Testis (tissue), 2 donors: ENCODE data around the gene TMEM222.

Source experiments
- POLR2A ChIP-seq: fragments of 450-650 bp; IDR thresholded peaks from one replicate; pipeline ENCODE4 v1.6.1; 2017; ENCODE audit warnings: antibody characterized with exemption, mild to moderate bottlenecking, moderate library complexity
- TF ChIP-seq, protein P1 (sequence below), 3 experiments: fragments of 450-650 bp in 2 of 3; fragments of 200-600 bp in 1 of 3; sonication (generic) in 1 of 3; IDR thresholded peaks; one replicate each; pipeline ENCODE4 v1.5.1; 2016 to 2019; ENCODE audit warnings: antibody characterized with exemption in 3 of 3, mild to moderate bottlenecking in 2 of 3, moderate library complexity in 1 of 3

DNA sequence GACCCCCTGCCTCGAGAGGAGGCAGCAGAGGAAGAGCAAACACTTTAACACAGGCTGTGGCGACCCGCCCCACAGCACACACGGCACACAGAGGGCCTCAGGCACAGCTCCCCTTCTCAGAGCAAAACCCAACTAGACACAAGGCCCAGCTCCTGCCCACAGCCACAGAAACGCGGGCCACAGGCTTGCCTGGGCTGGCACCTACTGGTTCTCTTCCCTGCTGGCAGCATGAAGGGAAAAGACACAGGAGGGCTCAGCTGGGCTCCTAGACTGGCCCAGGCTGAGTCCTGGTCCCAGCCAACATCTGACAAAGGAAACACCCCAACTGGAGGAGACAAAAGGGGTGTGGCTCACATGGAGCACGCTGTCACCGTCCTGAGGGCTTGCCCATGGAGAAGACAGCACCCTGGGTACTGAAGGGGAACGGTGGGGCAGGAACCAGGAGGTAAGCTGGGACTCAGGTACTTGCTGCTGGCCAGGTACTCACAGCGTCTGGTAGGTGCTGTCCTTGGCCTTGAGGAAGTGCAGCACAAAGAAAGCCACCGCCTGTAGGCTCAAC lies 57.7 kb downstream of the TMEM222 start:
- no peak for TF ChIP-seq POLR2A
- TF ChIP-seq, protein P1, sequence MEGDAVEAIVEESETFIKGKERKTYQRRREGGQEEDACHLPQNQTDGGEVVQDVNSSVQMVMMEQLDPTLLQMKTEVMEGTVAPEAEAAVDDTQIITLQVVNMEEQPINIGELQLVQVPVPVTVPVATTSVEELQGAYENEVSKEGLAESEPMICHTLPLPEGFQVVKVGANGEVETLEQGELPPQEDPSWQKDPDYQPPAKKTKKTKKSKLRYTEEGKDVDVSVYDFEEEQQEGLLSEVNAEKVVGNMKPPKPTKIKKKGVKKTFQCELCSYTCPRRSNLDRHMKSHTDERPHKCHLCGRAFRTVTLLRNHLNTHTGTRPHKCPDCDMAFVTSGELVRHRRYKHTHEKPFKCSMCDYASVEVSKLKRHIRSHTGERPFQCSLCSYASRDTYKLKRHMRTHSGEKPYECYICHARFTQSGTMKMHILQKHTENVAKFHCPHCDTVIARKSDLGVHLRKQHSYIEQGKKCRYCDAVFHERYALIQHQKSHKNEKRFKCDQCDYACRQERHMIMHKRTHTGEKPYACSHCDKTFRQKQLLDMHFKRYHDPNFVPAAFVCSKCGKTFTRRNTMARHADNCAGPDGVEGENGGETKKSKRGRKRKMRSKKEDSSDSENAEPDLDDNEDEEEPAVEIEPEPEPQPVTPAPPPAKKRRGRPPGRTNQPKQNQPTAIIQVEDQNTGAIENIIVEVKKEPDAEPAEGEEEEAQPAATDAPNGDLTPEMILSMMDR (IDR thresholded peaks at IDR 0.05): no peak
